SK-N-SH (cell line): Measurements from ENCODE around the gene PPIB. TPM values are rescaled to one million over a fixed set of nuclear protein-coding genes. Genes with fewer than 3 reads are reported as not detected.
A peak's percentile ranks its signal among the peaks of the same experiment; 100 is the strongest.

Experiments
- CTCF ChIA-PET: fragments of 300-600, 350-600 bp; formaldehyde crosslinking; extraction: SDS; loops from one replicate; lab custom pipeline; 2021; lab: Yijun Ruan, JAX
- POLR2A ChIA-PET: fragments of 350-600 bp; sonication (Branson Sonifier 250); formaldehyde crosslinking; extraction: SDS; loops from one replicate; lab custom pipeline; 2020; ENCODE audit warnings: antibody characterized with exemption, inconsistent platforms; lab: Yijun Ruan, JAX
- DNase-seq: peaks from one replicate; pipeline ENCODE4 v3.0.0; 2012
- H2AFZ ChIP-seq: fragments of 200-600 bp; sonication (generic); 2 replicates; pipeline ENCODE4 v1.8.1; 2016; ENCODE audit warnings: antibody characterized with exemption, mild to moderate bottlenecking, low read depth
- H3F3A ChIP-seq: fragments of 200-600 bp; sonication (generic); replicated peaks from 2 replicates; pipeline ENCODE3; 2016; ENCODE audit warnings: antibody characterized with exemption, mild to moderate bottlenecking; ENCODE audit not compliant: insufficient read depth
- H3K27ac ChIP-seq, 2 experiments: fragments of 200-500 bp in 1 of 2; fragments of 200-600 bp in 1 of 2; sonication (Bioruptor generic) in 1 of 2; sonication (generic), shearing (Covaris generic) in 1 of 2; 2 replicates each; pipeline versions ENCODE4 v1.5.1 to v1.6.1; 2014 to 2016; ENCODE audit warnings: low read depth in 2 of 2, inconsistent platforms in 1 of 2, low read length in 1 of 2, mild to moderate bottlenecking in 1 of 2, mixed read lengths in 1 of 2
- H3K27me3 ChIP-seq: fragments of 200-600 bp; sonication (generic), shearing (Covaris generic); 2 replicates; pipeline ENCODE4 v1.6.1; 2016; ENCODE audit warnings: mixed run types; ENCODE audit not compliant: insufficient read depth
- H3K36me3 ChIP-seq, 2 experiments: fragments of 200-500 bp in 1 of 2; fragments of 200-600 bp in 1 of 2; sonication (Bioruptor generic) in 1 of 2; sonication (generic) in 1 of 2; replicated peaks in 1 of 2; 2 replicates each; pipeline versions ENCODE3 to v1.5.1; 2014 to 2016; ENCODE audit warnings: low read length in 1 of 2, mild to moderate bottlenecking in 1 of 2; ENCODE audit not compliant: insufficient read depth in 2 of 2, control insufficient read depth in 1 of 2
- H3K4me1 ChIP-seq, 2 experiments: fragments of 200-500 bp in 1 of 2; fragments of 200-600 bp in 1 of 2; sonication (Bioruptor generic) in 1 of 2; sonication (generic), shearing (Covaris generic) in 1 of 2; 2 replicates each; pipeline versions ENCODE4 v1.5.1 to v1.6.1; 2014 to 2016; ENCODE audit warnings: low read depth in 1 of 2, low read length in 1 of 2, mixed run types in 1 of 2; ENCODE audit not compliant: insufficient read depth in 2 of 2, control insufficient read depth in 1 of 2
- H3K4me2 ChIP-seq: fragments of 200-600 bp; sonication (generic), shearing (Covaris generic); 2 replicates; pipeline ENCODE4 v1.6.1; 2017; ENCODE audit warnings: mixed run types
- H3K4me3 ChIP-seq, 2 experiments: fragments of 200-500 bp in 1 of 2; fragments of 200-600 bp in 1 of 2; sonication (Bioruptor generic) in 1 of 2; sonication (generic), shearing (Covaris generic) in 1 of 2; 2 replicates each; pipeline versions ENCODE4 v1.5.1 to v1.8.1; 2014 to 2016; ENCODE audit warnings: low read depth in 2 of 2, inconsistent platforms in 1 of 2, low read length in 1 of 2, mild to moderate bottlenecking in 1 of 2, mixed read lengths in 1 of 2, moderate library complexity in 1 of 2
- H3K79me2 ChIP-seq: fragments of 200-600 bp; sonication (generic); 2 replicates; pipeline ENCODE4 v1.8.1; 2017; ENCODE audit warnings: mild to moderate bottlenecking; ENCODE audit not compliant: insufficient read depth
- H3K9ac ChIP-seq: fragments of 200-600 bp; sonication (generic); 2 replicates; pipeline ENCODE4 v1.6.1; 2017; ENCODE audit warnings: mixed run types
- H3K9me2 ChIP-seq: fragments of 200-600 bp; sonication (generic); 2 replicates; pipeline ENCODE4 v1.6.1; 2017; ENCODE audit warnings: mixed run types
- H3K9me3 ChIP-seq: fragments of 200-600 bp; sonication (generic); 2 replicates; pipeline ENCODE4 v1.6.1; 2017; ENCODE audit warnings: mixed run types, mild to moderate bottlenecking, moderate library complexity
- H4K20me1 ChIP-seq: fragments of 200-600 bp; sonication (generic); 2 replicates; pipeline ENCODE4 v1.6.1; 2017; ENCODE audit warnings: mild to moderate bottlenecking, mixed run types; ENCODE audit not compliant: insufficient read depth
- CHD2 ChIP-seq: fragments of 150-350 bp; IDR thresholded peaks from 2 replicates; pipeline ENCODE4 v1.6.1; 2018; ENCODE audit warnings: low read length; ENCODE audit not compliant: partially characterized antibody
- CTCF ChIP-seq: fragments of 200-600 bp; sonication (generic); IDR thresholded peaks from 2 replicates; pipeline ENCODE4 v1.6.1; 2017; ENCODE audit warnings: antibody characterized with exemption, mild to moderate bottlenecking, moderate library complexity
- ELF1 ChIP-seq: IDR thresholded peaks from 2 replicates; pipeline ENCODE4 v1.4.0; 2012
- EZH2phosphoT487 ChIP-seq: fragments of 200-600 bp; sonication (generic); IDR thresholded peaks from 2 replicates; pipeline ENCODE4 v1.6.1; 2017; ENCODE audit warnings: low read depth, mixed run types, mild to moderate bottlenecking, antibody characterized with exemption, moderate library complexity, borderline replicate concordance
- FOXJ3 ChIP-seq: sonication (generic); formaldehyde crosslinking; IDR thresholded peaks from 2 replicates; pipeline ENCODE4 v1.5.1; 2020; ENCODE audit warnings: mild to moderate bottlenecking, missing genetic modification reagents
- FOXM1 ChIP-seq: IDR thresholded peaks from 2 replicates; pipeline ENCODE4 v1.4.0; 2012; ENCODE audit warnings: low read depth, mild to moderate bottlenecking
- GABPA ChIP-seq: IDR thresholded peaks from 2 replicates; pipeline ENCODE4 v1.4.0; 2012; ENCODE audit warnings: low read depth, mild to moderate bottlenecking
- MAX ChIP-seq: IDR thresholded peaks from 2 replicates; pipeline ENCODE4 v1.4.0; 2012; ENCODE audit warnings: low read depth
- MXI1 ChIP-seq: IDR thresholded peaks from 2 replicates; pipeline ENCODE4 v1.6.1; 2012; ENCODE audit warnings: mild to moderate bottlenecking, low read depth, low read length, improper control_type of control experiment
- NRF1 ChIP-seq: IDR thresholded peaks from 2 replicates; pipeline ENCODE4 v1.6.1; 2012; ENCODE audit warnings: low read depth, mild to moderate bottlenecking, low read length
- PBX3 ChIP-seq: IDR thresholded peaks from 2 replicates; pipeline ENCODE4; 2012
- POLR2AphosphoS5 ChIP-seq: IDR thresholded peaks from 2 replicates; pipeline ENCODE4 v1.6.1; 2012; ENCODE audit warnings: low read depth, low read length
- RAD21 ChIP-seq: IDR thresholded peaks from 2 replicates; pipeline ENCODE4 v1.6.1; 2012; ENCODE audit warnings: mild to moderate bottlenecking, low read length
- RCOR1 ChIP-seq: fragments of 150-350 bp; IDR thresholded peaks from 2 replicates; pipeline ENCODE4 v1.6.1; 2017; ENCODE audit warnings: antibody characterized with exemption, low read length
- REST ChIP-seq: IDR thresholded peaks from 2 replicates; pipeline ENCODE4 v1.6.1; 2012; ENCODE audit warnings: mild to moderate bottlenecking, low read depth, low read length, moderate library complexity
- RFX5 ChIP-seq: IDR thresholded peaks from 2 replicates; pipeline ENCODE4 v1.6.1; 2012; ENCODE audit warnings: mild to moderate bottlenecking, improper control_type of control experiment, low read length
- RXRA ChIP-seq: IDR thresholded peaks from 2 replicates; pipeline ENCODE4 v1.4.0; 2012; ENCODE audit warnings: low read depth, mild to moderate bottlenecking, borderline replicate concordance
- SIN3A ChIP-seq: IDR thresholded peaks from 2 replicates; pipeline ENCODE4 v1.6.1; 2012; ENCODE audit warnings: low read depth, mild to moderate bottlenecking, low read length, moderate library complexity, borderline replicate concordance
- SMC3 ChIP-seq: IDR thresholded peaks from 2 replicates; pipeline ENCODE4 v1.6.1; 2012; ENCODE audit warnings: low read depth, low read length, improper control_type of control experiment
- USF2 ChIP-seq: fragments of 150-350 bp; IDR thresholded peaks from 2 replicates; pipeline ENCODE4 v1.6.1; 2017; ENCODE audit warnings: antibody characterized with exemption, low read length, low read depth, borderline replicate concordance
- ZBTB33 ChIP-seq: IDR thresholded peaks from 2 replicates; pipeline ENCODE4 v1.4.0; 2012; ENCODE audit warnings: low read depth, borderline replicate concordance
- WGBS: methylation state at CpG from one replicate; pipeline ENCODE4 v1.1.6; 2017; ENCODE audit warnings: low lambda C conversion rate; 5-methylcytosine and 5-hydroxymethylcytosine counted together
- polyA plus RNA-seq, 3 experiments: library from polyadenylated mRNA; depleted of rRNA; stranded (reverse); fragments of >200 nt; gene quantifications; 2 replicates each; pipeline ENCODE4 v1.2.3, GENCODE V29; 2012

The PPIB gene
- polyA plus RNA-seq, 1 of the 3 experiments (the other 2 are of a cell fraction), result 1,379 TPM

- no peak overlapping the region for H3K9ac ChIP-seq
- ChIA-PET CTCF (interaction anchor here (0.6 to 2.7 kb wide), 12 partner anchors 13 to 480 kb away, joined by 3 to 13 read pairs (median 3); partner anchors contain the start of genes CSNK1G1, PPIB and TRIP4), POLR2A (no interaction called here)
- peak; percentile 41 for DNase-seq
- 21% methylated on average over 3 of the region's 3 CpGs for WGBS
- no peaks in the 10 kb centered on the region for H3K27me3 ChIP-seq
- no peak; the same call in 1 of the 2 replicates for TF ChIP-seq POLR2AphosphoS5
- no peak for TF ChIP-seq GABPA
- TF ChIP-seq REST, result no peak
- TF ChIP-seq USF2, result no peak
- TF ChIP-seq PBX3, result no peak
- peak; percentile 77 for TF ChIP-seq CTCF
- no peak for TF ChIP-seq FOXM1
- TF ChIP-seq ZBTB33, result no peak
- TF ChIP-seq SMC3, result peak; percentile 64
- no peak for TF ChIP-seq RCOR1
- no peak for TF ChIP-seq RXRA
- TF ChIP-seq RFX5, result no peak
- no peak for TF ChIP-seq EZH2phosphoT487
- 0 out of 2 replicates have a peak, but pooled peaks have one; percentile 28 for TF ChIP-seq ELF1
- TF ChIP-seq NRF1, result no peak
- TF ChIP-seq CHD2, result no peak
- TF ChIP-seq MXI1, result no peak
- no peak for TF ChIP-seq FOXJ3 (CRISPR knock-in tag)
- TF ChIP-seq SIN3A, result no peak
- no peak for TF ChIP-seq MAX
- peak; percentile 79 for TF ChIP-seq RAD21
- H3K4me2 ChIP-seq, result no peak overlapping the region
- peaks cover 20% of the 10 kb centered on the region; the same call in 1 of the 2 replicates for H3K79me2 ChIP-seq
- no peak overlapping the region for H3K4me3 ChIP-seq
- no peaks in the 10 kb centered on the region for H3K9me2 ChIP-seq
- H3K36me3 ChIP-seq, result peaks cover 18 to 41% of the 10 kb centered on the region in 2 experiments
- no peaks in the 10 kb centered on the region for H4K20me1 ChIP-seq
- H3K27ac ChIP-seq, result peak overlapping the region in 1 of 2 experiments; percentile 19; a peak in 1 of 4 replicates
- H2AFZ ChIP-seq, result no peak overlapping the region
- H3K4me1 ChIP-seq, result peaks cover 2 to 8% of the 10 kb centered on the region in 2 experiments; a peak in 3 of 4 replicates
- peaks cover 18% of the 10 kb centered on the region for H3F3A ChIP-seq
- no peaks in the 10 kb centered on the region for H3K9me3 ChIP-seq
Observed at GRCh38 chr15:64209680-64210334, 47.0 kb upstream of the PPIB start.
